Hematopoietic multipotent progenitor cell (in vitro differentiated cells): Measurements from ENCODE around the gene ACSS2. TPM values are rescaled to one million over a fixed set of nuclear protein-coding genes. Genes with fewer than 3 reads are reported as not detected.

Source experiments
- DNase-seq, 3 donors: peaks; one replicate each; pipeline ENCODE4 v3.0.0-alpha.2; 2011 to 2015; ENCODE audit warnings: low read depth in 2 of 3, low spot score in 2 of 3
- total RNA-seq: library from RNA; depleted of rRNA; stranded (reverse); fragments of >200 nt; gene quantifications from one replicate; pipeline ENCODE4 v1.2.3, GENCODE V29; 2012

Gene ACSS2
- total RNA-seq, 1 donor: 50.1 TPM

GRCh38 chr20:34945315-34946077 is 69.1 kb downstream of the ACSS2 start:
- no peak for DNase-seq

- DNase-seq: no peak
These were observed 70.2 kb downstream of the ACSS2 start for GRCh38 chr20:34946661-34947060.

DNA sequence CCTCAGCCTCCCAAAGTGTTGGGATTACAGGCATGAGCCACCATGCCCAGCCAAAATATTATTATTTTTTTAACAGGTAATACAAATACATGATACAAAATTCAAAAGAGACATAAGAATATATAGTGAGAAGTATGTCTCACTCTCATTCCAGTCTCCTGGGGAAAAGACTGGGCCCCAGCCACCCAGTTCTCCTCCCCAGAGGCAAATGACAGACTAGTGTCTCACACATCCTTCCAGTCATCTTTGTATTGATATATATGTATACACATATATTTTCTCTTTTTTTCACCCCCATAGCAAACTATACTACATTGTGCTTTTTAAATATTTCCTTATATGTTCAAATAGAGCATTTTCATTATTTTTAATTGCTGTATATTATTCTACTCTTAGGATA is 70.9 kb downstream of the ACSS2 start:
- DNase-seq: no peak

- no peak for DNase-seq
These were observed 71.6 kb downstream of the ACSS2 start for GRCh38 chr20:34948030-34948429.

- no peak for DNase-seq
These were observed 72.7 kb downstream of the ACSS2 start for GRCh38 chr20:34949120-34949519.

- DNase-seq: no peak
These were observed 74.8 kb downstream of the ACSS2 start for GRCh38 chr20:34951252-34951651.

DNA sequence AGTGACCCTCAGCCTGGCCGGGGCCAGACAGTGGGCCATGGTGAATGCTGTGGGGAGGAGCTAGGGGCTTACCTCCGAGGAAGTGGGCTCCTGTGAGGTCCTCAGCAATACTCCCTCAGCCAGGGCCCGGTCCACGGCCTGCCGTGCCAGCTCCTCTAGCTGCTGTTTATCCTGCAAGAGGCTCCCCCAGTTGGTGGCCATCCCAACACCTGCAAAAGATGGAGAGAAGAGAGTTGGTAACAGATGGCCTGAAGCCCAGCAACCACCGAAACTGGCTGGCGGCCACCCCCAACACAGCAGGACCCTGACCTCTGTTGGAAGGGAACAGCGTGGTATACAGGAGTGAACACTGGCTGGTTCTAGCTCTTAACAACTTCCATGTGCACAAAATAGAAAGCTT is 75.2 kb downstream of the ACSS2 start:
- no peak for DNase-seq

- no peak for DNase-seq
These were observed 76.3 kb downstream of the ACSS2 start for GRCh38 chr20:34952671-34953070.

DNA sequence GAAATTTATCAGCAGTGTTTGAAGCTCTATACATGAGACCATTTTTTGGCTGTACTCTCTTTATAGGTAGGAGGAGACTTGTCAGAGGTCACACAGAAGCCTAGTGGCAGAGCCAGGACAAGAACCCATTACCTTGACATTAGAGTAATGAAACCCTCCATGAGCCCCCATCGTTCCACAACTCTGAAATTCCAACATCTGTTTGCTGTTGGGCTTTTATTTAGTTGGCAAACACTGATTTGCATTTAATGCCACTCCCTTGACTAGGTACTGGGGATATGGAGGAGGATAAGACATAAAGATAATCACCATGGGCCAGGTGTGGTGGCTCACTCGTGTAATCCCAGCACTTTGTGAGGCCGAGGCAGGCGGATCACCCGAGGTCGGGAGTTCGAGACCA is 77.5 kb downstream of the ACSS2 start:
- no peak for DNase-seq

GRCh38 chr20:34954904-34955230 is 78.5 kb downstream of the ACSS2 start:
- no peak for DNase-seq

DNA sequence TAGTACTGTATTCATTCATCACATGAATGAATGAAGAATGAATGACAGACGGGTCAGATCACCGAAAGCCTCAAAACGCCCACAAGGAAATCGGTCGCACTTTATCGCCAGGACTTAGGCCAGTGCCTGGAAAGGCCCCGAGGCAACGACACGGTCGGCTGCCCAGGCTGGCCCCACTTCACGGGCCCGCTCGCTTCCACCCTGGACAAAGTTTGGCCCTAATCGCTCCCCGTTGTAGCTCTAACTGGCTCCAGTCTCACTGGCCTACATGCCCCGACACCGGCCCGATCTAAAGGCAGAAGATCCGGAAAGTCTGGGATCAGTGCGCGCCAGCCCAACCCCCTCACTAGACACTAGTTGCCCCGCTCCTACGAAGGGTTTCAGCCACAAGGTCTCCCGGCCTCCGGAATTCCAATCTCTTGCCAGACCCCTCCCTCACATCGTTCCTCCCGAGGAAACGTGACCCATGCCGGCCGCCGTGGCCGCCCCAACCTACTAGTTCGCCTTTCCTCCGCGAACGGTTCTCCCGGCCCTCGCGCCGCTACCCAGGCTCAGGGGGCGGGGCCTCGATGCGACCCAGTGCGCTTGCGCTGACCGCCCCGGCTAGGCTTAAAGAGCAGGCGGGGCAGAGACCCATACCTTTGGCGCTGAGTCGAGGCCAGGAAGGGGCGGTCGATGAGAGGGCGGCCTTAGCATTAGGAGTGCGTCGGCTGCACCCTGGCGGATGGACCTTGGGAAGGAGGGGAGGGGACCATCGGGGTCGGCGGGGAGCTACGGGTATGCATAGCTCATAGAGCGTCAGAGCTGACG is 79.0 kb downstream of the ACSS2 start, which contains the start of the genes GSS and MYH7B:
Gene GSS (minus strand): TSS at position 576 of the 810 bp plus-strand sequence. CDS start 3,954 bp downstream, outside the sequence.
Gene MYH7B (plus strand): TSS at position 638 of the 810 bp plus-strand sequence. CDS start 22,138 bp downstream, outside the sequence.
- peak; percentile 95 to 99 (median 97) for DNase-seq

DNA sequence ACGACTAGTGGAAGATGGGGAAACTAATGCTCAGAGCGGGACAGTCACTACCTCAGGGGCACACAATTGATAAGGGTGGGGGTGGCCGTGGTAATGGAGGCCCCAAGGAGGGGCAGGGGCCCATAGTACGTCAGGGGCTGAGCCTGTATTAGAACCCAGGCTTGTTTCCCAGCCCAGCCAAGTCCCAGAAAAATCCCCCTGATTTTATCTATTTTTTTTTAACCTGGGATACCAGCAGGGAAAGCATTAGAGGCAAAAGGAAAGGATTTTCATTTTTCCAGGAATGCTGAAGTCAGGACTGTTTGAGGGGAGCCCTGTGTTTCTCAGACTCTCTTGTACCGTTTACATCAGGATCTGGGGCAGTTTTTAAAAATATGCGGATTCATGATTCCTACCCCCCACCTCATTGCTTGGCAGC is 79.6 kb downstream of the ACSS2 start:
- DNase-seq: no peak

DNA sequence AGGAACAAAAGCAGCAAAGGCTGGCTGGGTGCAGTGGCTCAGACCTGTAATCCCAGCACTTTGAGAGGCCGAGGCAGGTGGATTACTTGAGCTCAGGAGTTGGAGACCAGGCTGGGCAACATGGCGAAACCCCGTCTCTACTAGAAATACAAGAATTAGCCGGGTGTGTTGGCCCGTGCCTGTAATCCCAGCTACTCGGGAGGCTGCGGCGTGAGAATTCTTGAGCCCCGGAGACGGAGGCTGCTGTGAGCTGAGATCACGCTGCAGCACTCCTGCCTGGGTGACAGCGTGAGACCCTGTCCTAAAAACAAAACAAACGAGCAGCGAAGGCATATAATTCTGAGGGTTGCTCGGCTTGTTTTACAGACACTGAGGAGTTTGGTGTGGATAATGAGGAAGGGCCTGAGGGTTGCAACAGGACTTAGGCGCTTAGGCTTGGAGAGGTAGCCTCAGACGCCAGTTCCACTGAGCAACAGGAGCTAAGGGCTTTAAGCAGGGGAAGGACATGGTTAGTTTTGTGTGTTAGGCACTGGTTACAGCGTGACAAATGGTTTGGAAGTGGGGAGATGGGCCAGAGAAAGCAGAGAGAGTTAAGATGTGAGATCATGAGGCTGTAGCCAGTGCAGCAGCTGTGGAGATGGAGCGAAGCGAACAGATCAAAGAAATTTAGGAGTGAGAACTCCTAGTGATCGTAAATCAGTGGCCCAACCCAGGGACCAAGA is 80.5 kb downstream of the ACSS2 start:
- DNase-seq: no peak

DNA sequence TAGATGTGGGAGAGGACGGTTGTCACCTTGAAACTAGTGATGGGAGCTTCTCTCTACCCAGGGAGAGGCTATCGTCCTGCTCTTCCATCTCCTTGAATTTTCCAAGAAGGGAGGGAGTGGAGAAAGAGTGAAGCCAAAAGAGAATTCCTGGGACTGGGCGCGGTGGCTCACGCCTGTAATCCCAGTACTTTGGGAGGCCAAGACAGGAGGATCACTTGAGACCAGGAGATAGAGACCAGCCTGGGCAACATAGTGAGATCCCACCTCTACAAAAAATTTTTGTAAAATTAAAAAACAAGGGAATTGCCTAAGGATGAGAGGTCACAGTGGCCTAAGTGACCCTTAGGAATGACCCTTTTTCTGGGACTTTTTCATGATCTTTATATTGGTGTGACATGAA is 88.1 kb downstream of the ACSS2 start:
- DNase-seq: no peak

DNA sequence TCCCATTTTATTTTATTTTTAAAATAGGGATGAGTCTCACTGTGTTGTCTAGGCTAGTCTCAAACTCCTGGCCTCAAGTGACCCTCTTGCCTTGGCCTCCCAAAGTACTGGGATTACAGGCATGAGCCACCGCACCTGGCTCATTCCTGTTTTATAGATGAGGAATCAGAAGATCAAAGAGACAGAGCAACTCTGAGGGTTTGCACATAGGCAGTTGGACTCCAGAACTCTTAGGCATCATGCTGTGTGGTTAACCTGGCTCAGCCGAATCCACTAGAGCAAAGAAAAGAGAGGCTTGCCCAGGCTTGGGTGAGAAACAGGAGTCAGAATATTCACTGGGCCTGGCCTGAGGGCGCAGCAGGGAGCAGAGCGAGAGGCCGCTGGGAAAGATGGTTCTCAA is 88.6 kb downstream of the ACSS2 start:
- no peak for DNase-seq

DNA sequence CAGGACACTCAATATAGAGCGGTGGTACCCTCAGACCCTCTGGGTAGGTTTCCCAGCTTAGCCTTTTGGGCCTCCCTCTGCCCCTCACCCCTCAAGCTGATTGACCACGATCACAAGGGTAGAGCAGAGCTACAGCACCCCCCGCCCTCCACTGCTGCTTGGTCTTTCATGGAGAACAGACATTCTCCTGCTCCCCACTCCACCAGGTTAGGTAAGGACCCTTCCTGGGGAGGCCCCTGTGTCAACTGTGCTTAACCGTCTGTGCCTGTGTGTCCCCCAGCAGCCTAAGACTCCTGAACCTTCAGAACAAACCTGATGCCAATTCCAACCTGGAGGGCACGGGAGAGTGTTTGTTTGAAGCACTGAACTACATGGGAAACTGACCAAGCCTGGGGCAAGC is 91.0 kb downstream of the ACSS2 start:
- DNase-seq: no peak

DNA sequence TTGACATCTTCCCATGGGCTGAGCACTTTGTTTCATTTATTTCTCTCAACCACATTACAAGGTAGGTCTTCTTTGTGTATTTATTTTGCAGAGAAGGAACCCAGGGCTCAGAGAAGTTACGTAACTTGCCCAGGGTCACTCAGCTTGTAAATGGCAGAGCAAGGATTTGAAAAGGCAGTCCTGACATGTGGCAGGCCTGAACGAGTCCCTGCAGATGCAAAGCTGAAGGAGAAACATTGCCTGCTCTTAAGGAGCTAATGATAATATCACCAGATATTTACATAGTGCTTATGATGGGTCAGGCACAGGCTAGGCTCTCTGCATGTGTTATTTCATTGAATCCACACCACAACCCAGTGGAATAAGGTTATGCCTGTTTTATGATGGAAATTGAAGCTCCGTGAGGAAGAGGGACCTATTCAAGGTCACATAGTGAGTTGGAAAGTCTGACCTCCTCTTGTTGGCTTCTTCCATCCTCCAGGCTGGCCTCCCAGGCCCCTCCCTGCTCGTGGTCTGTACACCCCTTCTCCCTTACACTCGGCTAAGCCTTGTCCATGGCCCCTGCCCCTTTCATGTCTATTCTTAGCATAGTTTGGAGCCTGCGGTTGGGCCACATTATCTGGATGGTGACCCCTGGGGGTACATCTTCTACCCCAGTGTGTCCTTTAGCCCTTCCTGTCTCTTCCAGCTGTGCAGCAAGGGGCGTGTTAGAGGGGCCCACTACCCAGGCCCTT is 91.8 kb downstream of the ACSS2 start:
- DNase-seq: no peak

DNA sequence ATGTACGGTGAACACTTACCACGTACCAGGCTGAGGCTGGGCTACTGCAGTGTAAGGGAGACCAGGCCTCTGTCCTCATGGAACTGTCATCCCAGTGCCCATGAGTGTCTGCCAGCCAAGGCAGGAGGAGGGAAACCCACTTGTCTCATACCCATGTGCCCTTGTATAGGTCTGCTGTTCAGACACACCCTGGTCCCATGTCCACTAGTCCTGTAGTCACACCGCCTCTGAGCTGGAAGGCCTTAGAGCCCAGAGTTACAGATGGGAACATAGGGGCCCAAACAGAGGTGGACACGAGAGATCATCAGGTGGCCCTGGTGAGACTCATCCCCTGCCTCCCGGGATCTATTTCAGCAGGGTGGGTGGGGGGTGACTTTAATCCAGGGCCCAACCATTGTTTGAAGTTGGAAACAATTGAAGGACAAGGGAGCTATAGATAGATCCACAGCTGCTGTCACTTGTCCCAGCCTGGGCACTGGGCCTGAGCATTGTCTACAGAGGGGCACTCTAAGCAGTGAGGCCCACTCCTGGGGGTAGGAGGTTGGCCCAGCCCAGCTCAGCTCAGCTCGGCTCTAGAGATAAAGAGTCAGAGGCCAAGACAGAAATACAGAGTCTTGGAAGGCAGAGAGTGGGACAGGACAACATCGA is 93.9 kb downstream of the ACSS2 start:
- DNase-seq: no peak

- DNase-seq: no peak
These were observed 94.6 kb downstream of the ACSS2 start for GRCh38 chr20:34970846-34971560.
